Tibial nerve (tissue), 3 donors: Measurements from ENCODE around the gene ATP11A.
"Not testable (repeated sequence)": the region's sequence is repeated elsewhere in the genome, so short reads cannot be mapped to it uniquely, and the experiment has no call there.

Source experiments
- POLR2A ChIP-seq, 2 donors: fragments of 450-650 bp; IDR thresholded peaks; one replicate each; pipeline ENCODE4 v1.6.1; 2017; ENCODE audit warnings: antibody characterized with exemption in 2 of 2, mild to moderate bottlenecking in 2 of 2, moderate library complexity in 2 of 2
- TF ChIP-seq, protein P1 (sequence below), 5 experiments: fragments of 200-600 bp in 3 of 5; fragments of 450-650 bp in 2 of 5; sonication (generic) in 3 of 5; IDR thresholded peaks; one replicate each; pipeline ENCODE4 v1.5.1; 2016 to 2019; ENCODE audit warnings: antibody characterized with exemption in 5 of 5, mild to moderate bottlenecking in 3 of 5, moderate library complexity in 2 of 5

DNA sequence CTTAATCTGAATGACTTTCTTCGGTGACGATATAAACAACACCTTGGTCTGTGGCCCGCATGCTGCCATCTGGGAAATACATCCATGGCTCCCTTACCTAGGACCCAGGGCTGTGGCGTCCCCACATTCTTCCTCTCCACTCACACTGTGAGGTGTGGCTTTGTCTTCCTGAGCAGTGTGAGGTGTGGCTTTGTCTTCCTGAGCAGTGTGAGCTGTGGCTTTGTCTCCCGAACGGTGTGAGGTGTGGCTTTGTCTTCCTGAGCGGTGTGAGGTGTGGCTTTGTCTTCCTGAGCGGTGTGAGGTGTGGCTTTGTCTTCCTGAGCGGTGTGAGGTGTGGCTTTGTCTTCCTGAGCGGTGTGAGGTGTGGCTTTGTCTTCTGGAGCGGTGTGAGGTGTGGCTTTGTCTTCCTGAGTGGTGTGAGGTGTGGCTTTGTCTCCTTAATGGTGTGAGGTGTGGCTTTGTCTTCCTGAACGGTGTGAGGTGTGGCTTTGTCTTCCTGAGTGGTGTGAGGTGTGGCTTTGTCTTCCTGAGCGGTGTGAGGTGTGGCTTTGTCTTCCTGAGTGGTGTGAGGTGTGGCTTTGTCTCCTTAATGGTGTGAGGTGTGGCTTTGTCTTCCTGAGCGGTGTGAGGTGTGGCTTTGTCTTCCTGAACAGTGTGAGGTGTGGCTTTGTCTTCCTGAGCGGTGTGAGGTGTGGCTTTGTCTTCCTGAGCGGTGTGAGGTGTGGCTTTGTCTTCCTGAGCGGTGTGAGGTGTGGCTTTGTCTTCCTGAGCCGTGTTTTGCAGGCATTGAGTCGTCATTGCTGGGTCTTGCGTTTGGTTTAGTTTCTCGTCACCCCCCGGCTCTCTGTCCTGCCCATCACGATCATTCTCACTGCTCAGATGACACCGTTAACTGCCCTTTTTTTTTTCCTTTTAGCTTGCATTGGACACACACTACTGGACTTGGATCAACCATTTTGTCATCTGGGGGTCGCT is 183.1 kb downstream of the ATP11A start:
- TF ChIP-seq, protein P1, sequence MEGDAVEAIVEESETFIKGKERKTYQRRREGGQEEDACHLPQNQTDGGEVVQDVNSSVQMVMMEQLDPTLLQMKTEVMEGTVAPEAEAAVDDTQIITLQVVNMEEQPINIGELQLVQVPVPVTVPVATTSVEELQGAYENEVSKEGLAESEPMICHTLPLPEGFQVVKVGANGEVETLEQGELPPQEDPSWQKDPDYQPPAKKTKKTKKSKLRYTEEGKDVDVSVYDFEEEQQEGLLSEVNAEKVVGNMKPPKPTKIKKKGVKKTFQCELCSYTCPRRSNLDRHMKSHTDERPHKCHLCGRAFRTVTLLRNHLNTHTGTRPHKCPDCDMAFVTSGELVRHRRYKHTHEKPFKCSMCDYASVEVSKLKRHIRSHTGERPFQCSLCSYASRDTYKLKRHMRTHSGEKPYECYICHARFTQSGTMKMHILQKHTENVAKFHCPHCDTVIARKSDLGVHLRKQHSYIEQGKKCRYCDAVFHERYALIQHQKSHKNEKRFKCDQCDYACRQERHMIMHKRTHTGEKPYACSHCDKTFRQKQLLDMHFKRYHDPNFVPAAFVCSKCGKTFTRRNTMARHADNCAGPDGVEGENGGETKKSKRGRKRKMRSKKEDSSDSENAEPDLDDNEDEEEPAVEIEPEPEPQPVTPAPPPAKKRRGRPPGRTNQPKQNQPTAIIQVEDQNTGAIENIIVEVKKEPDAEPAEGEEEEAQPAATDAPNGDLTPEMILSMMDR (IDR thresholded peaks at IDR 0.05): not testable (repeated sequence)
- TF ChIP-seq POLR2A (IDR thresholded peaks at IDR 0.05): not testable (repeated sequence)
